Medulla oblongata (tissue), 1 donor: ENCODE measurements around the gene ZNF219.

Source experiments
- DNase-seq: peaks from one replicate; pipeline ENCODE4 v3.0.0-alpha.2; 2015; ENCODE audit errors: extremely low spot score

The ZNF219 gene

DNA sequence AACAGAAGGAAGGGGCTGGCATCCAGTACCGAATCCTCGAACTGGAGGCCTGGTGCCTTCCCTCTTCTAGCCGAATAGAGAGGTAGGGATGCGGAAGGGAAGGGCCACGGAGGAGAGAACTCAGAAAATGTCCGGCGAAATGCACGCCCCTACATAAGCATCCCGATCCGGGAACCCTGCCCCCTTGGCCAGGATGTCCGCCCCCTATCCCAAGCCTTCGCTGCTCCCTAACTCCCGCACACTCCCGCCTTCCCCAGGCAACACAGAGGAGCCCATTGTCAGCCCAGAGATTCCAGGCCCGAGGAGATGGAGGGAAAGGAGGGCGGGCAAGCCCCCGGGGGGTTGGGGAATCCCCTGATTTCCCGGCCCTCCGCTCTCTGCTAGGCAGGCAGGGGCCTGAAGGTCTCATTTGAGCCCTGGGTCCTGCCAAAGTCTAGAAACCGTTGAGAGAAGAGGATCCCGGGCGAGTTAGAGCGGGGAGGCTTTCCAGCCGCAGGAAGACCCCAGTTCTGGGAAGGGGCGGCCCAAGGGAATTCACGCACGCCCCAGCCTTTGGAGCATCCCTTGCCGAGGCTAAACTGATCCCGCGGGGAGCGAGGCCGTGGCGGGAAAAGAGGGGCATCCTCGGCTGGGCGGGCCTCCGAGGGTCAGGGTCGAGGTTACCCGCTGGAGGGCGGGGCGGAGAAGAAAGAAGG is 28.9 kb downstream of the ZNF219 start:
- peak; percentile 81 for DNase-seq

DNA sequence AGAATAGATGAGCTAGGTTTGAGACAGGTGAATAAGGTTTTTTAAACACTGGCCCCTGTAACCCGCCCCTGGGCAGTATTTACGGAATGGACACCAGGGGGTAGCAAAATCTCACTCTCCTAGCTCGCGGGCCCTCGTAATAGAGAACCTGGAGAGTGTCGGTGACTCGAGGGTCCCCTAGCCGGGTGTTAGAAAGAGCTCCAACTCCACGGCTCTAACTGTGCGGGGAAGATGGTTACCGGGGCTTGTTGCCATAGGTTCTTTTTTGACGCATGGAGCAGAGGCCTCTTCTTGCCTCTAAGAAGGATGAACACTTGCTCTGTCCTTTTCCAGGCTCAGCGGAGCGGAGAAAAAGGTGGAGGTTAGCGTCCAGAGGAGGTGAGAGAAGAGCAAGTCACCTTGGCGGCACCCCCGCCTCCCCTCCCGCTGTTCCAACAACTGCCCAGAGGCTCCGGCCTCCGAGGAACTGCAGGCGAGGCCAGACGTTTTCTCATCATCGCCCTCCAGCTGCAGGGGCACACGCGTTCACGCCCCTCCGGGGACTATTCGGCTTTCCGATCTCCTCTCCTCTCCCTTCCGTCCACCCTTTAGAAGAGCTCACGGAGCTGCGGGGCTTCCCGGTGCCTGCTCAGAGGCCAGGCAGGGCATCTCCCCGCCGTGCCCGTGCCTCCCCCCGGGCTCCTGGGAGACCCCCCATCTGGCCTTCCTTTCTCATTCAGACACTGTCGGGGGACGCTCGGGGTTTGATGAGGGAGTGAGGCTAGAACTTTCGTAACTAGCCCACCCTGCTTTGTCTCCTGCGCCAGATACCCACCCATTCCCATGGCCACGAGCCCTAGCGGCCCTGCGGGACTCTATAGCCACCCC is 29.7 kb downstream of the ZNF219 start:
- DNase-seq: peak; percentile 86

DNA sequence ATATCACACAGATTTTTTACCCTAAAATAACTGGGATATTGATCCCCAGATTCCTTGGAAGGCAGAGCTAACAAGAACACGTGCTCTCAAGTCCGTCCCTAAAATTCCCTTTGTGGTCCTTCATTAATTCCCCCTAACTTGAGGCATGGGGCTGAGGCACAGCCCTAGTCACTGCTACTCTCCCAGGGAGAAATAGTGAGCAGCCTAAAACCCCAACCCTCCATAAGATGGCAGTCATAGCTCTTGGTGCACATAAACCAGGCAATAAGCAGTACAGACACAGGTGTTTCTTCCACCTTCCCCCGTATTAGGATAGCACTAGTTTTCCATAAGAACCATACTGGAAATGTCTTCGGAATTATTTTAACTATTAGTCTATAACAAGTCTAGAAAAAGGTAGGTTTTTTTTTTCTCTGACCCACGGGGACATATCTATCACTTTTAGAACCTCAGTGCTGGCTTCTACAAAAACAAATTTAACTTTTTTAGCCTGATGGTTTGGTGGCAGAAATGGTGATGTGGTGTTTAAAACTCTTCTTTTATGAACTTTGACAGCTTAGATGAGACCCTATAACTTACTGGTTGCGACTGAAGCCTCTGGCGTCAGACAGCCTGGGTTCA is 31.5 kb downstream of the ZNF219 start:
- DNase-seq: no peak

DNA sequence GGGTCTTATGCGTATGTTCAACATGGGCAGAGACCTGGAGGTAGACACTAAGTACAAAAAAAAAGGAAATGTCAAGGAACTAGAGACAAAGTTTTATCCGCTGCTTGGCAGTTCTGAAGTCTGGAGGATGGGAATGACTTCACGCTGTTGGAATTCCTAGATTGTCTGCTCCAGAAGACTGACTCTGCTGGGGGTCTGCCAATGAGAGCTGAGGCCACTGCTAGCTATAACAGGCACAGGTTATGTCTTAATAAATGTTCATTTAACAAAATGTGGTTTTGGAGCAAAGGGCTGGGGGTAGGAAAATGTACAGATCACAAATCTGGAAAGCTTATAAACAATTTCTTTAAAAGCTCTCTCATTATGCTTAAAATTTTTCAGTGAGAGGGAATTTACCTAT is 35.0 kb downstream of the ZNF219 start:
- peak; percentile 22 for DNase-seq

DNA sequence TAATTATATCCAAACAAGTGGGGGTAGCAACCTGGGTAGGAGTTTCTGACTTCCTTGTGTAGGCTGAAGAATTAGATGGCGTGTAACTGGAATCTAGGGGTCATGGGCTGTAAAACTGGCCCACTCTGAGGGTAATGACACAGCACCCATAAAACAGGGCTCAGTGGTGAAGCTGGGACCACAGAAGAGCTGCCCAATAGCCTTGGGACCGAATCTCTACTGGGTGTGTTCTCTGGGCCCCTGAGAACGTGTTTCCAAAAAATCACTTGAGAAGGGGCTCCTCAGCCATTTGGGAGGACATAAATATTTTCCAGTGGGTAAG is 37.1 kb downstream of the ZNF219 start:
- no peak for DNase-seq

DNA sequence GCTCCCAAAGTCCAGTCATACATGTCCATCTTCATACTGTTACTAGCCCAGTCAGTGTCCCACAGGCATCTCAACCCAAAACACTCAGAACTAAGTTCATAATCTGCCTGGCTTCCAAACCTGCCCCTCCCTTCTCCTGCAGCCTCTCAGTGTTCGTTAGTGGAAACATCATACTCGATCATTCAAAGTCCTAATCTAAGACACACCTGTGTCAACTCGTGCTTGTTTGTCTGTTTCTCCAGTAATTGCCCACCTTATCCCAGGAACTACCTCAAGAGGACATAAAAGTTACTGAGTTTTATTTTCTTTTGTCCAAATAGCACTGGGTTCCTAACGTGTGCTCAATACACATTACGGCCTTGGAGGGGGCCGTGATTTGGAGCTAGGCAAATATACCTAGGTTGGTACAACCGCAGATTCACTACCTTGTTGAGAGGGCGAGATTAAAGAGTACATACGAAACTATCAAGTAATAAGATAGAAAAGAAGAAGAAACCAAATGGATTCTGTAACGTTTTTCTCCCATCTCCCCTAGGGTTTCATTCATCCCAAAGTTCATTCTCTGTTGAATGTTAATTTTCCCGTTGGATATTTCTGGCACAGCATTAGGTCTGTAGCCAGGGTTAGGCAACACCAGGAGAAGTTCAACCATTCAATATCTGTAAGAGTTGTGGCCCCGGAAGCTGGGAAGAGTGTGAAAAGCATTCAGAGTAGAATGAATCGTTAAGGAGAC is 37.7 kb downstream of the ZNF219 start:
- DNase-seq: no peak

DNA sequence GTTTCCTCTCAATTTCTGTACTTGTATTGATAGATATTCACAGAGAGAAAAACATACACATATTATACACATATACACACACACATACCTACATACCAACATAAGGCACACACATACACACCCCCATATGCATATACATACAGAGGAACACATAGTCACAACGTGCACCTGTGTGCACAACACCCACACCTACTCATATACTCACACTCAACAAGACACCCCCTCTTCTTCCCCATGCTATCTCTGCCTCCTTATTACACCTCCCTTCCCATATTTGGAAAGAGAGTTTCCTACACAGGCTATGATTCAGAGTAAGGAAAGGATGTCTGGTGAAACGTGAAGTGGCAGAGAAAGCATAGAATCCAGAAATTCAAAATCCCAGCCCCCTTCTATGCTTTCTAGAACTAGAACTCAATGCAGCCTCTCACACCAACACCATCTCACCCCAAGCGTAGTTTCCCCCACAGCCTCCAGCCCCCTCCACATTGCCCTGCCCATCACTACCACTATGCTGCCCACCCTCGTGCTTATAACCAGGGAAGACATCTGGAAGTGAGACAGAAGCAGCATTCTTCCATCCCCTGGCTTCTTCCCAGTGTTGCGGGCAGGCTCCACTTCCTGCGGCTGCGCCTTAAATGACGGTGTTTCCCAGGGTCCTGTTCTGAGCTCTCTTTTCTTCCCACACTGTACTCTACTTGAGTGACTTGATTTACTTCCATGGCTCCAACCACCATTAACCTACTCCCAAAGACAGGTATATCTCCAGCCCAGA is 38.4 kb downstream of the ZNF219 start:
- DNase-seq: peak; percentile 38

DNA sequence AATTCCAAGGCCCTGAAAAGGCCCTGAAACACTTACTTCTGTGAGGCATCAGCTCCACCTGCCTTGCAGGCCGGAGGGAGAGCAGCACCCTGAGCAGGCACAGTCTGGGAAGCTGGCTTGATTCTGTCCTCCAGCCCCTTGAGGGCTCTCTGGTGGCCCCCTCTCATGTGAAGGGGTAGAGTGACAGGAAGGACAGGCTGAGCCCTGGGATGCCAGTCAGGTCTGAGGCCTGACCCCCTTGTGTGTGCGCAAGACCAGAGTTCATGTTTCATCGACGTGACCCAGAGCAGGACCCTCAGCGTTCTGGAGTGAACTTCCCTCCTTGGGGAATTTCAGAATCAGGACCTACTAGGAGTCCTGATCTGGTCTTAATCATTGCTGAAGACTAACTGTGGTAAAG is 39.6 kb downstream of the ZNF219 start:
- no peak for DNase-seq

DNA sequence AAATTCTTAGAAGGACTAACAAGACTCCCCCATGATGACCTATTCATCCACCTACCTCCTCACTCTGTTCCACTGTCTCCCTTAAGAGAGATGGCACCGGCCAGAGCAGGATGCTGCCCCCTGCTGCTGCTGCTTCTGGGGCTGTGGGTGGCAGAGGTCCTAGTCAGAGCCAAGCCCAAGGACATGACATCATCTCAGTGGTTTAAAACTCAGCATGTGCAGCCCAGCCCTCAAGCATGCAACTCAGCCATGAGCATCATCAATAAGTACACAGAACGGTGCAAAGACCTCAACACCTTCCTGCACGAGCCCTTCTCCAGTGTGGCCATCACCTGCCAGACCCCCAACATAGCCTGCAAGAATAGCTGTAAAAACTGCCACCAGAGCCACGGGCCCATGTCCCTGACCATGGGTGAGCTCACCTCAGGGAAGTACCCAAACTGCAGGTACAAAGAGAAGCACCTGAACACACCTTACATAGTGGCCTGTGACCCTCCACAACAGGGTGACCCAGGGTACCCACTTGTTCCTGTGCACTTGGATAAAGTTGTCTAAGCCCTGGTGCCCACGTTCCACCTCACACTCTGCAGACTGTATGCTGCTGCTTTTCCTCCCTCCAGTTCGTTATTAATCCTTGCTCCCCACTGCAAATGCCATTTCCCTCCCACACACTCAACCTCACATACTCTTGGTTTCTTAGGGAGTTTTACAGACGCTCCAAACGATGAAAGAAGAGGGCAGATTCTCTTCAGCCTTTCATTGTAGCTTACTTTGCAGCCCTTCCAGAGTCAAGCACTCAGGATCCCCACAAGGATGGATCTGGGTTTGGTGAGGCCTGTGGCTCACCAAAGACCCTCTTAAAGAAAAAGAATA is 40.4 kb downstream of the ZNF219 start, which contains the start of gene RNASE8:
Gene RNASE8, plus strand, starts transcription at position 20 of the 873 bp plus-strand sequence. Its CDS starts 71 bp downstream, at position 91.
- no peak for DNase-seq

DNA sequence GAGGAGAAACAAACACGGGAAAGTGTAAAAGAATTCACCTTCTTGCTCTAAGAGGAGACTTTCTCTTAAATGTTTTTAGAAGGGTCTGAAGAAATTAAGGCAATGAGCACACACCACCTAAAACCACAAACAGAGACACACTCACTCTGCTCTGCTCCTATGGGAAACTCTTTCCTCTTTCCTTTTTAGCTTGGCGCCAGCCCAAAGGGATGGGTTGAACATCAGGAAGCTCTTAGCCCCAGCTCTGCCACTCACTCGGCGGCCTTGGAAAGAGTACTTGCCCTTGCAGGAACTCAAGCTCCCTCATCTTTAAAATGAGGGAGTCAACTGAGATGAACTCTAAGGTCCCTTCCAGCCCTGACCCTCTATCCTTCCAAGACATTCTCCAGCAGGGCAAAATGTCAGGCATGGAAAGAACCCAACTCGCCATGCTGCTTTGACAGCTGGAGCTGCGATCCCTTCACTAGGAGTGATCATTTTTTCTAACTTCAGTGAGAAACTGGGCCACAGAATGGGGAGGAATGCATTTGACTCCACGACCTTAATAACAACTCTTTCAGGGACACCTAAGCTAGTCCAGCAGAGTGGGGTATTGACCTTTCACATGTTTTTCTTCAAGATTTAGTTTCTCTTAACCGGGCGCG is 41.8 kb downstream of the ZNF219 start:
- no peak for DNase-seq

DNA sequence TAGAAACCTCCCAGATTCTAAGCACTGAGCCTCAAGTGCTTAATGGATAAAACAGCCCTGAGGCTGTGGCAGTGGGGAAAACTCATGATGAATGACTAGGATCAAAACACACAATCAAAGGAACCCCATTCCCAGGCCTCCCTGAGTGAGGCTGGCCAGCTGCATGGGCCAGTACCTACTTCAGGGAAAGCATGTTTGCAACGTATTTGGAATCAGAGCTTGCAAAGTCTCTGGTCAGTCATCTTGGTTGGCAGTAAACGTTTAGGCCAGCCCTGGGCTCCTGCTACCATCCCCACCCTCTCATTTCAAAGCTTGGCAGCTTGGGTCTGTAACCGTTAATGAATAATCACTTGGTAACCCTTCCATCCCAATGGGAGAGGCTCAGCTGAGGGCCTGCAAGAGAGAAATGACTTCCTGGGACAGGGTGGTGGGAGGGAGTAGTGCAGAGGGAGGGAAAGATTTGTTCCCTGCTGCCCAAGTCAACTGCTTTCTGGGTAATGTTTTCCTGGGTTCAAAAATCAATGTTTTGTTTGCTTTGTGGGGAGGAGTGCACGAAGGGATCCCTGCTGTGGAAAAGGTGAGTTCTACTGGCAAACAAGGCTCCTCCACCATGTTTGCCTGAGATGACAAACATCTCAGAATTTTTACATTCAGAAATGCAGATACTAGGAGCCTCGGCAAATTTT is 42.9 kb downstream of the ZNF219 start:
- no peak for DNase-seq

DNA sequence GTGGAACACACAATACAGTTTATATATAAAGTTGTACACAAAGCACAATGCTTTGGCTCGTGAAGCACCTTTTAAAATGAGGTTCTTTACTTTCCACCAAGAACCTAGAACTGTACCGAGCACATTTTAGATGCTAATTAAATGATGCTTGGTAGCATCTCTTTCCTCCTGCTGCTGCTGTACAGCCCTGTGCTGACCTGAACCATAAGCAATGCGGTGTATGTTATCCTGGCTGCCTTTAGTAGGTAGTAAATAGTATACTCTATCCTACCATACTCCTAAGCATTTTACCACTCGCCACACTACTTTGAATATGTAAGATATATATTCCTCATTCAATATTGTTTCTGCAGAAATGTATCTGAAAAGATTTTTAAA is 43.7 kb downstream of the ZNF219 start:
- no peak for DNase-seq

DNA sequence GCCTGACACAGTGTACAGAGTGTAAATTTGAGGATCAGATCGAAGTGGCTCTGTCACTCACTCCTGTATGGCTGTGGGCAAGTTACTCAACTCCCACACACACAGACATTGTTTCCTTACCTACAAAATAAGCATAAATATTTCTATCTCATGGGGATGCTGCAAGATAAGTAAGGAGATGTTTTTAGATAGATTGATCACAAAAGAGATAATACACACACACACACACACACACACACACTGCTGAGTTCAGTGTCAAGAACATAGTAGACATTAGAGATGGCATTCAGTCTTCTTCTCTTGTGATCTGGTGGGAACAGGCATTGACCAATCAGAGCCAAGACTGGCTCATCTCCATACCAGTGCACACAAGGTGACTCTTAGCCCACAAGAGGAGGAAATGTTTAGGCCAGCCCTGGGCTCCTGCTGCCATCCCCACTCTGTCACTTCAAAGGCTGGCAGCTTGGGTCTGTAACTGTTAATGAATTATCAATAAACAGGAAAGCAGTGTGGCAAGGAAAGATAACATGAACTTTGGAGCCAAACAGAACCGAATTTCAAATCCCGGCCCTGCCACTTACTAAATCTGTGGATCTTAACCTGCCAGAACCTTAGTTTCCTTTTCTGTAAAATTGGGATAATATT is 44.2 kb downstream of the ZNF219 start:
- no peak for DNase-seq

DNA sequence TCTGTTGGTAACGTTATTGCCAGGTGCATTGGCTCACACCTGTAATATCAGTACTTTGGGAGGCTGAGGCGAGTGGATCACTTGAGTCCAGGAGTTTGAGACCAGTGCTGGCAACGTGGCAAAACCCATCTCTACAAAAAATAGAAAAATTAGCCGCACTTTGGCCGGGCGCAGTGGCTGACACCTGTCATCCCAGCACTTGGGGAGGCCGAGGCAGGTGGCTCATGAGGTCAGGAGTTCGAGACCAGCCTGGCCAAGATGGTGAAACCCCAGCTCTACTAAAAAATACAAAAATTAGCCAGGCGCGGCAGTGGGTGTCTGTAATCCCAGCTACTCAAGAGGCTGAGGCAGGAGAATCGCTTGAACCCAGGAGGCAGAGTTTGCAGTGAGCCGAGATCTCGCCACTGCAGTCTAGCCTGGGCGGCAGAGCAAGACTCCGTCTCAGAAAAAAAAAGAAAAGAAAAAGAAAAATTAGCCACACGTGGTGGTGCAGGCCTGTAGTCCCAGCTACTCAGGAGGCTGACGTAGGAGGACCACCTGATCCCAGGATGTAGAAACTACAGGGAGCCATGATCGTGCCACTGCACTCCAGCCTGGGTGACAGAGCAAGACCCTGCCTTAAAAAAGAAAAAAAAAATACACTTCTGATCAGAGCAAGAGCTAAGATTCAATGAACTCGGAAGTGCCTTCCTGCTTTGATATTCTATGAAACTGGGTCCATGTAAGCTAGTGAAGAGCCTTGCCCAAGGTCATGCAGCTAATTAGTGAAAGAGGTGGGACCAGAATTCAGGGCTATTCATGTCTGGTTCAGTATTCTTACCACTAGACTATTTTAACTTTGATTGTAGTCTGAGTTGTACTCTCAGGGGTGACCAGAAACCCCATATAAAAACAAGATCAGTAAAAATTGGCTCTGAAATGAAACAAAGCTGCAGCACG is 45.0 kb downstream of the ZNF219 start:
- no peak for DNase-seq

DNA sequence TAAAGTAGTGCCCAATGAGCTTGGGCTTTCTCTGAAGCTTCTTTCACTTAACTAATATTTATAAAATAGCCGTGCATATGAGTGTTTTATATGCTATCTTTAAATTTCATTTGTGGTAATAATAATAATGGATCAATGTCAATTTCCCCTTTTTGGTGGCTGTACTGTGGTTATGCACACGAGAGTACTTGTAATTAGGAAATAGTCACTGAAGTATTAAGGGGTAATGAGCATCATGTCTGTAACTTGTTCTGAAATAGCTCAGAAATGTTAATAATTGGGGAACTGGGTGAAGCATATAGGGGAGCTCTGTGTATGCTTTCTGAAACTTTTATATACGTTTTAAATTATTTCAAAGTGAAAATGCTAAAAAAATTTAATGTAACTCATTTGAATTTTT is 47.9 kb downstream of the ZNF219 start:
- no peak for DNase-seq

DNA sequence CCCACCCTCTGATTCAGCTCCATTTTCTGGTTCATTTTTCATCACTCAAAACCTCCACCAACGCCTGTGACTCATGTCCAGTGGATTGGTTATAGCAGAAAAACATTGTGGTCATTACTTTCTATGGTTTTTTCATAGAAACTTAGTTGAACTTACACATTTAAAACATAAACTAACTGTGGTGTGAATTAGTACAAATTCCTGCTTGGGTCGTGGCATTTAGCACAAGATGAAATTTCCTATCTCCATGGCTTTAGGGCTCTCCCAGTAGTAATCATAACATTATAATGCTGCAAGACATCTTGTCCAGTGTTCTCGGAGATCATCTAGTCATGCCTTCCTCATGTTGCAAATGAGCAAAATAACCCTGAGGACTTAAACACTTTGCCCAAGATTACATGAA is 49.2 kb downstream of the ZNF219 start:
- DNase-seq: no peak

DNA sequence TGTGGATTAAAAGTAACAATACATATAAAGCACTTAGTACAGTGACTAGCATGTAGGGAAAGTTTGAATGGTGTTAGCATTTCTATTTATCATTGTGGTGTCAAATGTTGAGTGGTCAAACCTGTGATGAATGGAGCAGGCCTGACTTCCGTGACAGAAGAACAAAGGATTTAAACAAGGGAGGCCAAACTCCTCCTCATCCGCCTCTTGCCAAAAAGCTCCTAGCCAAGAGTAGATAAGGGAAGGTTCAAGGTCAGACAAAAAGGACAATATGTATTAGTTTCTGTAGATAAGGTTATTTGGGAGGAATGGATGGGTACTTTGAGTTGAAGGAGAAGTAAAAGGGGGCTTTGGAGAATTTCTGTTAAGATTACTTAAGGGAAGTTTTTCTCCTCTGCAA is 49.8 kb downstream of the ZNF219 start:
- DNase-seq: no peak

DNA sequence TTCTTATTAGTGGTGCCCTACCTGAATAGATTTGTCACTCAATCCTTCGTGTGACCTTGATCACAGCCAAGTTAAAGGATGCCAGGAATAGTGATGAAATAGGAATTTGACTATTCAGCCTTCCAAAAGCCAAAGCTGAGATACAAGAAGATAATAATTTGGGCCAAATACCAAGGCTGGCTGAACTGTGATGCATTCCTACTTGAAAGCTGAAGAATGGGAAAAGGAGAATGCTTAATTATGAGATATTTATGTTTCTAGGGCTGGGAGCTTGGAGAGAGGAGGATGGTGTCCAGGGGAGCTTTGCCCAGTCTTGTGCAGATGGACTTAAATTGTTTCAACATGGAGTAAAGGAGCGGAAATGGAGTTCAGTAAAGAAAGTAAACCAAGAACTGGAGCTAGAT is 51.1 kb downstream of the ZNF219 start:
- no peak for DNase-seq
